HCT116 (cell line): ENCODE data around the gene FAM20B. TPM values are rescaled to one million over a fixed set of nuclear protein-coding genes. Genes with fewer than 3 reads are reported as not detected.

ENCODE experiments used
- ATAC-seq: fragments of 200-7000 bp; cut with Tn5 transposase; 2 replicates; pipeline ENCODE4 v1.9.1; 2020; ENCODE audit warnings: mild to moderate bottlenecking, moderate library complexity
- BruUV-seq: library from RNA; stranded (reverse); fragments of 400-500 nt; replicated peaks from 2 replicates; lab custom pipeline; 2021; lab: Mats Ljungman, UMichigan
- CTCF ChIA-PET: fragments of 300-600 bp; sonication (Branson Sonifier 250); formaldehyde crosslinking; loops from one replicate; lab custom pipeline; 2021; ENCODE audit warnings: antibody characterized with exemption; lab: Charles Lee
- POLR2A ChIA-PET: fragments of 300-600, 350-600 bp; sonication (Branson Sonifier 250); formaldehyde crosslinking; loops from one replicate; lab custom pipeline; 2021; ENCODE audit warnings: antibody characterized with exemption; lab: Charles Lee
- RAD21 ChIA-PET, 2 experiments: fragments of 300-600 bp; sonication (Branson Sonifier 250); formaldehyde crosslinking; loops; one replicate each; lab custom pipeline; 2023; ENCODE audit warnings: low total read pairs in 2 of 2; ENCODE audit not compliant: uncharacterized antibody in 2 of 2, unreplicated experiment in 2 of 2, low non-redundant PET in 1 of 2; lab: Charles Lee
- DNase-seq: peaks from one replicate; pipeline ENCODE4 v3.0.0-alpha.2; 2010; ENCODE audit warnings: low read depth, low spot score
- H2AFZ ChIP-seq: fragments of 200-600 bp; shearing (Covaris generic), sonication (generic); 2 replicates; pipeline ENCODE4 v1.6.1; 2017; ENCODE audit warnings: low read depth, mixed run types, mixed read lengths, antibody characterized with exemption, low read length; ENCODE audit not compliant: poor library complexity, severe bottlenecking
- H3K27ac ChIP-seq: 2 replicates; pipeline ENCODE4 v1.5.1; 2012; ENCODE audit warnings: low read depth, low read length
- H3K27me3 ChIP-seq: fragments of 200-600 bp; sonication (generic); 2 replicates; pipeline ENCODE4 v1.6.1; 2016; ENCODE audit warnings: mixed run types, low read length, mixed read lengths; ENCODE audit not compliant: insufficient read depth
- H3K36me3 ChIP-seq, 2 experiments: fragments of 200-500 bp in 1 of 2; fragments of 200-600 bp in 1 of 2; sonication (Bioruptor generic) in 1 of 2; sonication (generic) in 1 of 2; 2 replicates each; pipeline versions ENCODE4 v1.5.1 to v1.6.1; 2014 to 2016; ENCODE audit warnings: low read length in 2 of 2, inconsistent platforms in 1 of 2, mixed read lengths in 1 of 2, mixed run types in 1 of 2; ENCODE audit not compliant: insufficient read depth in 2 of 2, control insufficient read depth in 1 of 2
- H3K4me1 ChIP-seq, 2 experiments: fragments of 200-600 bp in 1 of 2; sonication (generic) in 1 of 2; 2 replicates each; pipeline versions ENCODE4 v1.5.1 to v1.6.1; 2012 to 2017; ENCODE audit warnings: low read length in 2 of 2, inconsistent platforms in 1 of 2, mild to moderate bottlenecking in 1 of 2, mixed read lengths in 1 of 2, mixed run types in 1 of 2, moderate library complexity in 1 of 2; ENCODE audit not compliant: insufficient read depth in 2 of 2, control insufficient read depth in 1 of 2
- H3K4me2 ChIP-seq: fragments of 200-600 bp; sonication (generic); 2 replicates; pipeline ENCODE4 v1.6.1; 2017; ENCODE audit warnings: mixed run types, low read length, mixed read lengths
- H3K4me3 ChIP-seq, 2 experiments: fragments of 200-600 bp in 1 of 2; sonication (generic) in 1 of 2; replicated peaks in 1 of 2; 2 replicates each; pipeline ENCODE4 v1.5.1; 2011 to 2016; ENCODE audit warnings: low read length in 2 of 2, control low read depth in 1 of 2, low read depth in 1 of 2, mild to moderate bottlenecking in 1 of 2, mixed read lengths in 1 of 2, mixed run types in 1 of 2
- H3K79me2 ChIP-seq: fragments of 200-600 bp; sonication (generic); 2 replicates; pipeline ENCODE4 v1.6.1; 2017; ENCODE audit warnings: mild to moderate bottlenecking, mixed run types, low read length, moderate library complexity, mixed read lengths; ENCODE audit not compliant: insufficient read depth
- H3K9ac ChIP-seq: fragments of 200-600 bp; sonication (generic); 2 replicates; pipeline ENCODE4 v1.6.1; 2016; ENCODE audit warnings: low read length, mixed read lengths
- H3K9me2 ChIP-seq: fragments of 200-600 bp; sonication (generic), shearing (Covaris generic); 2 replicates; pipeline ENCODE4 v1.6.1; 2017; ENCODE audit warnings: mixed run types, mild to moderate bottlenecking, moderate library complexity; ENCODE audit not compliant: insufficient read depth
- H3K9me3 ChIP-seq, 2 experiments: fragments of 200-500 bp in 1 of 2; fragments of 200-600 bp in 1 of 2; sonication (Bioruptor generic) in 1 of 2; sonication (generic) in 1 of 2; 2 replicates each; pipeline ENCODE4 v1.6.1; 2014 to 2017; ENCODE audit warnings: low read length in 2 of 2, mixed read lengths in 2 of 2, inconsistent platforms in 1 of 2, low read depth in 1 of 2, mild to moderate bottlenecking in 1 of 2, mixed run types in 1 of 2, moderate library complexity in 1 of 2; ENCODE audit not compliant: control insufficient read depth in 1 of 2, insufficient read depth in 1 of 2
- H4K20me1 ChIP-seq: fragments of 200-600 bp; sonication (generic), shearing (Covaris generic); 2 replicates; pipeline ENCODE4 v1.6.1; 2017; ENCODE audit warnings: mixed run types, mild to moderate bottlenecking, moderate library complexity; ENCODE audit not compliant: insufficient read depth
- CBX3 ChIP-seq: IDR thresholded peaks from 2 replicates; pipeline ENCODE4 v1.6.1; 2012; ENCODE audit warnings: low read depth
- CEBPB ChIP-seq: IDR thresholded peaks from 2 replicates; pipeline ENCODE4 v1.6.1; 2012; ENCODE audit warnings: low read depth
- CTCF ChIP-seq, 3 experiments: fragments of 200-600 bp in 1 of 3; sonication (generic) in 1 of 3; IDR thresholded peaks in 2 of 3; conservative IDR thresholded peaks in 1 of 3; 2 replicates each; pipeline ENCODE4 v1.5.1; 2012 to 2017; ENCODE audit warnings: low read depth in 2 of 3, low read length in 2 of 3, antibody characterized with exemption in 1 of 3, borderline replicate concordance in 1 of 3, control low read depth in 1 of 3, mild to moderate bottlenecking in 1 of 3, mixed read lengths in 1 of 3, mixed run types in 1 of 3, moderate library complexity in 1 of 3; ENCODE audit not compliant: insufficient read depth in 1 of 3
- EGR1 ChIP-seq: IDR thresholded peaks from 2 replicates; pipeline ENCODE4 v1.6.1; 2012; ENCODE audit warnings: low read depth
- EZH2phosphoT487 ChIP-seq: fragments of 200-600 bp; IDR thresholded peaks from 2 replicates; pipeline ENCODE4 v1.6.1; 2018; ENCODE audit warnings: antibody characterized with exemption, borderline replicate concordance
- FOSL1 ChIP-seq: IDR thresholded peaks from 2 replicates; pipeline ENCODE4 v1.6.1; 2012; ENCODE audit warnings: low read depth
- JUND ChIP-seq: IDR thresholded peaks from 2 replicates; pipeline ENCODE4 v1.6.1; 2012
- MAX ChIP-seq: IDR thresholded peaks from 2 replicates; pipeline ENCODE4 v1.6.1; 2012
- POLR2A ChIP-seq: IDR thresholded peaks from 2 replicates; pipeline ENCODE4 v1.7.0; 2011; ENCODE audit warnings: borderline replicate concordance; ENCODE audit not compliant: insufficient read depth, insufficient read length; ENCODE audit errors: extremely low read depth
- POLR2AphosphoS5 ChIP-seq: IDR thresholded peaks from 2 replicates; pipeline ENCODE4 v1.6.1; 2011; ENCODE audit warnings: mild to moderate bottlenecking, low read depth, low read length, moderate library complexity
- RAD21 ChIP-seq: IDR thresholded peaks from 2 replicates; pipeline ENCODE4 v1.6.1; 2012; ENCODE audit warnings: low read depth, mild to moderate bottlenecking
- SIN3A ChIP-seq: IDR thresholded peaks from 2 replicates; pipeline ENCODE4 v1.6.1; 2012; ENCODE audit warnings: low read depth
- SP1 ChIP-seq: IDR thresholded peaks from 2 replicates; pipeline ENCODE4 v1.6.1; 2012; ENCODE audit warnings: low read depth
- TCF7L2 ChIP-seq: IDR thresholded peaks from 2 replicates; pipeline ENCODE4 v1.7.0; 2011; ENCODE audit warnings: borderline replicate concordance, inconsistent platforms; ENCODE audit not compliant: insufficient read depth, insufficient read length; ENCODE audit errors: extremely low read depth
- YY1 ChIP-seq: IDR thresholded peaks from 2 replicates; pipeline ENCODE4 v1.6.1; 2011; ENCODE audit warnings: low read length, low read depth, moderate library complexity, mild to moderate bottlenecking; ENCODE audit not compliant: insufficient replicate concordance; ENCODE audit errors: extremely low read depth
- ZBTB33 ChIP-seq: IDR thresholded peaks from 2 replicates; pipeline ENCODE4 v1.6.1; 2011; ENCODE audit warnings: mild to moderate bottlenecking, low read length, moderate library complexity; ENCODE audit not compliant: insufficient replicate concordance; ENCODE audit errors: extremely low read depth
- ZFX ChIP-seq: fragments of 450-650 bp; IDR thresholded peaks from 2 replicates; pipeline ENCODE4 v1.6.1; 2017
- ZNF274 ChIP-seq: fragments of 200-500 bp; sonication (Bioruptor generic); IDR thresholded peaks from 2 replicates; pipeline ENCODE4 v1.6.1; 2014; ENCODE audit warnings: mild to moderate bottlenecking, low read depth, low read length, inconsistent platforms
- intact Hi-C: fragments of 100-400 bp; cut with micrococcal nuclease; formaldehyde crosslinking; loops from 2 replicates; pipeline ENCODE4 v1.10.0; 2022
- total RNA-seq: library from RNA; stranded (reverse); gene quantifications from one replicate; pipeline ENCODE4 v1.2.1, GENCODE V29; 2021; ENCODE audit not compliant: unreplicated experiment
- TF ChIP-seq, protein P1 (sequence below): IDR thresholded peaks from 2 replicates; pipeline ENCODE4 v1.6.1; 2012
- TF ChIP-seq, protein P2 (sequence below): IDR thresholded peaks from 2 replicates; pipeline ENCODE4 v1.6.1; 2012; ENCODE audit warnings: low read depth

FAM20B gene
- total RNA-seq, 1 experiment from 2014 or later: 36.7 TPM

- no peak overlapping the region for H3K27ac ChIP-seq
- RAD21 ChIA-PET: interaction anchor here in 1 of 2 experiments (0.6 to 0.7 kb wide), 2 partner anchors 204 to 530 kb away, joined by 4 to 5 read pairs; no protein-coding TSS in a partner anchor
- CTCF ChIA-PET: no interaction called here
- no peaks in the 10 kb centered on the region for H3K27me3 ChIP-seq
- ATAC-seq (no peak), DNase-seq (no peak)
- no peak overlapping the region for H3K4me2 ChIP-seq
- POLR2A ChIA-PET: no interaction called here
- no TSS peak for BruUV-seq
- H3K9ac ChIP-seq: no peak overlapping the region
- TF ChIP-seq YY1 (no peak), ZNF274 (no peak), ZFX (no peak), EGR1 (no peak), MAX (no peak), SP1 (no peak), EZH2phosphoT487 (no peak), POLR2A (no peak), TCF7L2 (no peak), CTCF (IDR thresholded peaks at IDR 0.05 in 2 of 3, conservative IDR thresholded peaks at IDR 0.05 in 1 of 3; ENCODE audit: borderline replicate concordance in 1 of 3, insufficient read depth in 1 of 3, low read depth in 2 of 3, low read length in 2 of 3) (no peak), JUND (no peak), SIN3A (no peak), CEBPB (no peak), RAD21 (no peak), POLR2AphosphoS5 (no peak), ZBTB33 (no peak), FOSL1 (no peak), CBX3 (no peak)
- TF ChIP-seq, protein P1, sequence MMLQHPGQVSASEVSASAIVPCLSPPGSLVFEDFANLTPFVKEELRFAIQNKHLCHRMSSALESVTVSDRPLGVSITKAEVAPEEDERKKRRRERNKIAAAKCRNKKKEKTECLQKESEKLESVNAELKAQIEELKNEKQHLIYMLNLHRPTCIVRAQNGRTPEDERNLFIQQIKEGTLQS: no peak
- TF ChIP-seq, protein P2, sequence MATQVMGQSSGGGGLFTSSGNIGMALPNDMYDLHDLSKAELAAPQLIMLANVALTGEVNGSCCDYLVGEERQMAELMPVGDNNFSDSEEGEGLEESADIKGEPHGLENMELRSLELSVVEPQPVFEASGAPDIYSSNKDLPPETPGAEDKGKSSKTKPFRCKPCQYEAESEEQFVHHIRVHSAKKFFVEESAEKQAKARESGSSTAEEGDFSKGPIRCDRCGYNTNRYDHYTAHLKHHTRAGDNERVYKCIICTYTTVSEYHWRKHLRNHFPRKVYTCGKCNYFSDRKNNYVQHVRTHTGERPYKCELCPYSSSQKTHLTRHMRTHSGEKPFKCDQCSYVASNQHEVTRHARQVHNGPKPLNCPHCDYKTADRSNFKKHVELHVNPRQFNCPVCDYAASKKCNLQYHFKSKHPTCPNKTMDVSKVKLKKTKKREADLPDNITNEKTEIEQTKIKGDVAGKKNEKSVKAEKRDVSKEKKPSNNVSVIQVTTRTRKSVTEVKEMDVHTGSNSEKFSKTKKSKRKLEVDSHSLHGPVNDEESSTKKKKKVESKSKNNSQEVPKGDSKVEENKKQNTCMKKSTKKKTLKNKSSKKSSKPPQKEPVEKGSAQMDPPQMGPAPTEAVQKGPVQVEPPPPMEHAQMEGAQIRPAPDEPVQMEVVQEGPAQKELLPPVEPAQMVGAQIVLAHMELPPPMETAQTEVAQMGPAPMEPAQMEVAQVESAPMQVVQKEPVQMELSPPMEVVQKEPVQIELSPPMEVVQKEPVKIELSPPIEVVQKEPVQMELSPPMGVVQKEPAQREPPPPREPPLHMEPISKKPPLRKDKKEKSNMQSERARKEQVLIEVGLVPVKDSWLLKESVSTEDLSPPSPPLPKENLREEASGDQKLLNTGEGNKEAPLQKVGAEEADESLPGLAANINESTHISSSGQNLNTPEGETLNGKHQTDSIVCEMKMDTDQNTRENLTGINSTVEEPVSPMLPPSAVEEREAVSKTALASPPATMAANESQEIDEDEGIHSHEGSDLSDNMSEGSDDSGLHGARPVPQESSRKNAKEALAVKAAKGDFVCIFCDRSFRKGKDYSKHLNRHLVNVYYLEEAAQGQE: no peak
- H3K9me3 ChIP-seq: no peaks in the 10 kb centered on the region
- peaks cover 0 to 11% of the 10 kb centered on the region in 2 experiments; a peak in 3 of 4 replicates for H3K4me1 ChIP-seq
- H2AFZ ChIP-seq: no peak overlapping the region
- H3K9me2 ChIP-seq: no peaks in the 10 kb centered on the region
- peaks cover 2 to 16% of the 10 kb centered on the region in 2 experiments; a peak in 2 of 4 replicates for H3K36me3 ChIP-seq
- H3K79me2 ChIP-seq: peaks cover 22% of the 10 kb centered on the region
- no peak overlapping the region for H3K4me3 ChIP-seq
- intact Hi-C loops: no loop called here
- H4K20me1 ChIP-seq: no peaks in the 10 kb centered on the region
These were observed 62.0 kb downstream of the FAM20B start for GRCh38 chr1:179087665-179088064.
